LNCAP (cell line): Measurements from ENCODE around the gene XPR1.

Experiments
- TF ChIP-seq, protein P1 (sequence below): fragments of 450-650 bp; IDR thresholded peaks from 2 replicates; pipeline ENCODE4 v1.5.1; 2017; ENCODE audit warnings: mild to moderate bottlenecking

The XPR1 gene

DNA sequence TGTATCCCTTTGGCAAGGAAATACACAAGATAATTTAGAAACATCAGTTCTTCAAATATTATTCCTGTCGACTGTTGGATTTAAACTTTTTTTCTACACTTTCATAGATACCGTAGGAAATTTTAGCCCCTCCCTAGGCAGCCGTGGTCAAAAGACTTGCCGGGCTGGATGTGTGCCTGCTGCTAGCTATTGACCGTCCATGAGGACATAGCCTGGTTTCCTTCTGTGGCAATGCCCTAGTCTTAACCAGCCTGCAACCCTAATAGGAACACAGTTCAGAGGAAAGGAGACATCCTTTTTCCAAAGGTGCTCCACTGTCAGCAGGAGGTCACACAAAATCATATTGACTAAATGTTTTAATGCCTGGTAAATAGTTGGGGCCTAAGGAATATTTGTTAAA lies 260.4 kb downstream of the XPR1 start:
- TF ChIP-seq, protein P1, sequence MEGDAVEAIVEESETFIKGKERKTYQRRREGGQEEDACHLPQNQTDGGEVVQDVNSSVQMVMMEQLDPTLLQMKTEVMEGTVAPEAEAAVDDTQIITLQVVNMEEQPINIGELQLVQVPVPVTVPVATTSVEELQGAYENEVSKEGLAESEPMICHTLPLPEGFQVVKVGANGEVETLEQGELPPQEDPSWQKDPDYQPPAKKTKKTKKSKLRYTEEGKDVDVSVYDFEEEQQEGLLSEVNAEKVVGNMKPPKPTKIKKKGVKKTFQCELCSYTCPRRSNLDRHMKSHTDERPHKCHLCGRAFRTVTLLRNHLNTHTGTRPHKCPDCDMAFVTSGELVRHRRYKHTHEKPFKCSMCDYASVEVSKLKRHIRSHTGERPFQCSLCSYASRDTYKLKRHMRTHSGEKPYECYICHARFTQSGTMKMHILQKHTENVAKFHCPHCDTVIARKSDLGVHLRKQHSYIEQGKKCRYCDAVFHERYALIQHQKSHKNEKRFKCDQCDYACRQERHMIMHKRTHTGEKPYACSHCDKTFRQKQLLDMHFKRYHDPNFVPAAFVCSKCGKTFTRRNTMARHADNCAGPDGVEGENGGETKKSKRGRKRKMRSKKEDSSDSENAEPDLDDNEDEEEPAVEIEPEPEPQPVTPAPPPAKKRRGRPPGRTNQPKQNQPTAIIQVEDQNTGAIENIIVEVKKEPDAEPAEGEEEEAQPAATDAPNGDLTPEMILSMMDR, result no peak

DNA sequence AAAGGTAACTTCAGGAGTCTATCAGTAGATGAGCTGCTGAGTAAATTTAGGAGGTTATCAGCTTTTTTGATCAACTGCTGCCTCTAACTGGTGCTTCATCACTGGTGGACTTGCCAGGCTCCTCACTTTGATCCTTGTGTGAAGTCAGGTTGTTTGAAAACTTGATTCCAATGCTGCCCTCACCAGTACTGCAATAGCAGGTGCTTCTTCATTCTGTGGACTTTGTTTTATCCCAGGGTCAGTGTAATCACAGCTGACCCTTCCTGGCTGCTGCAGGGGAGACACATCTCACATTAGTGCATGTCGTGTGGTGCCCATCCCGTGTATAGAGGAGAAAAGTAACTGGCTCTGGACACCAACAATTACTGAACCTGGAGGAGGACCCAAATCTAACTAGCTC lies 260.9 kb downstream of the XPR1 start:
- TF ChIP-seq, protein P1, result no peak

DNA sequence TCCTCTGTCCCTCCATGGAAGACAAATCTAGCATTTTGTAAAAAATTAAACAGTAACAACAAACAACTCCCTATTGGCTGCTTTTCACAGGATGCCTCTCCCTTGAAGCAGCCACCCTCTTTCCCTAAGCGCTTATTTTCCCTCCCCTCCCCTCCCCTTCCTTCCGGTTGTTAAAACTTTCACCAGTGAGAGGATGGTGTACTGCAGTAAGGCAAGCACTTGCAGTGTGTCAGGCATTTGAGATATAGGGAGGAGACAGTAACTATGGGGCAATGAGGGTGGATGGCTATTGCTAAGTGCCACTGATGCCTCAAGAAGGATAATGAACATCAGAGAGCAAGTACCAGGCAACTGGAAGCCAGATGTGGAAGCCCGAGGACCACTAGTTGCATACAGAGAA lies 261.8 kb downstream of the XPR1 start:
- TF ChIP-seq, protein P1, result no peak

DNA sequence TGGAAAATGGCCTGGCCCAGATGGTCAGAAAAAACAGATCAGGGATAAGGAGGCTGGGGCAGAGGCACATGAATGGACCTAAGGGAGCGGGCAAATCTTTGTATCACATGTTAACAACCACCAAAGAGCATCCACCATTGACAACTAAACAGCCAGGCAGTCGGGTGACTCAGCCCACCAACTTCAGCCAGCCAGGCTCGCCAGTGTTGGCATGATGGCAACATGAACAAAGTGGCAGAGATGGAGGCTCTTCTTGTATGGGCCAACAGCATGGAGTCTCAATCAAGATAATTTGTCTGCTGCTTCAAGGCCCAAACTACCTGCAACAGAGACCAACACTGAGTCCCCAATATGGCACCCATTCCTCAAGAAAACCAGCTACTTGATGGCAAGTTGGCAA lies 264.3 kb downstream of the XPR1 start:
- TF ChIP-seq, protein P1, result no peak

DNA sequence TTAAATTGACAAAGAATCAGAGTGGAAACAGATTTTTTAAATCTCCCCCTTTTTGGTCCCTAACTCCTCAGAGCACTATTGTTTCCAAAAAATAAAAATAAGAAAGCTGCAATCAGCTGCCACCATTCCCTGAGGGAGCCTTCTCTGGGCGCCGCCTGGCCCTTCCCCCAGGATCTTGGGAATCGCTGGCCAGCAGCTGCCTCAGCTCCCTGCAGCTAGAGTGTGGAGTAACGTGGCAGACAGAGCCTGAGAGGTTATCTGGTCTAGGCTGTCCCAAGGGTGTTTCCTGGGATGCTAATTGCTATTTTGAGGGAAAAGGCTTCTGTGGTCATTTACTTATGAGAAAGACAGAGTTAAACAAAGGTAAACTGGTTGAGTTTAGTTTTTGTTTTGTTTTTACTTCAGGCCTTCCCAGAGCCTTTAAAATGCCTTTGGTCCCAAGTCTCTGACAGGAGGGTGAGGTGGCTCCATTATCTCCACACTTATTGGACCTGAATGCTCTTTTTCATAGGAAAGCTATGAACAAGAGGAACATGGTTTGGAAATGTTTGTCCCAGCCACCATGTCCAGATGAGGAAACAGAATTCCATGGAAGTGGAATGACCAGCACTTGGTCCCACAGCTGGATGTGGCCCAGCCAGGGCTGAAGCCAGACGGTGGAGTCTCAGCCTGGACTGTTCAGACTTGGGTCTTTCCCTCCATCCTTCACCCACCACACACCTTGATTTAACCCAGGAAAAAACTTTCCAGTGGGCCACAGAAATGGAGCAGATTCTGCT lies 266.8 kb downstream of the XPR1 start:
- TF ChIP-seq, protein P1, result no peak

DNA sequence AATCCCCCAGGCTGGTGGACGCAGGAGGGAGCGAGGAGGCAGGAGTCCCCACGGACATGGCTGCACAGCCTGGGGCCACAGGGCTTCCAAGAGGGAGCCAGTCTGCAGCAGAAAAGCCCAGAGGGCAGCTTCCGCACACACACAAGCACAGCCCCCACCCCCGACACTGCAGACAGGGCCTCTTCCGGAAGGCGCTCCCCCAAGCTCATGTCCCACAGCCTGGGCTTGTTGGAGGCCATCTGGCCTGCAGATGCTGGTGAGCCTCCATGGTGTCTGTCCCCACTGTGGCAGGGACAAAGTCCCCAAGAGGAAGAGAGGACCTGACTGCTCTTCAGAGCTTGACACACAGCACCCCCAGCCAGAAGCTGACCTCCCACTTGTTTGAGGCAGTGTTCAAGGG lies 267.4 kb downstream of the XPR1 start:
- TF ChIP-seq, protein P1, result no peak

DNA sequence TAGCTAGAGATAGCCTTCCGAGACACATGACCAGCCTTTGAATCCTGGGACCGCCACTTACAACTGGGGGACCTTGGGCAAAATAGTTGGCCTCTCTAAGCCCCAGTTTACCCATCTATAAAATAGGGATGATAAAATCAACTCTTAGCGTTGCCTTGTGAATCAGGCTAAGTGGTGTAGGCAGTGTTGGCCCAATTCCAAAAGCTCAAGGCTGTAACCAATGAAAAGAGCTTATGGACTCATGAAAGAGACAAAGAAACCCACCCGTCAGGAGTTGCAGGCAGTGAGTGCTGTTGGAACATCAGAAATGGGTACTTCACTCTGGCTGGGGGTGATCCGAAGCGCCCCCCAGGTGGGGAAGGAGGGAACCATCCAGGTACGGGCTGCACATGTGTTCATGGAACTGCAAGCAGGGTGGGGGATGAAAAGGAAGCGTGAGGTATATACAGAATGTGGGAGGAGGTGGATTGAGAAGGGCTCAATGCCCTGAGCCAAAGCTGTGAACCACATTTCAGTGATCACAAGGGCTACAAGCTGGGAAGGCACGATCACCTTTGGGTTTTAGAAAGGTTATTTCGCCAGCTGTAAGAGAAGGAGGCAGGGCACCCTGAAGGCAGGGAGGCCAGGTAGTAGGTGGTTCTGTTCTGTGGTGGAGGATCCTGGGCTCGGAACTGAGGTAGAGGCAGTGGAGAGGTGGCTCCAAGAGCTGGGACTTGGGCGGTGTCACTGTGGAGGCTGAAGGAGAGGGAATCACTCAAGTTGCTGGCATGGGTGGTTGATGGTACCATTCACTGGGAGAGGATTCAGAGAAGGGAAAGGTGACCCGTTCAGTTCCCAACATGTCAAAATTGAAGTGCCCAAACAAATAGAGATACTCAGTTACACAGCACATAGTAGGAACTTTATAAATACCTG lies 269.5 kb downstream of the XPR1 start:
- TF ChIP-seq, protein P1, result no peak
